Mesenchymal stem cell (in vitro differentiated cells and primary cell): ENCODE measurements around the gene STUM.
A peak's percentile ranks its signal among the peaks of the same experiment; 100 is the strongest.

Experiments
- DNase-seq: peaks from one replicate; pipeline ENCODE4 v3.0.0-alpha.2; 2013
- H2AFZ ChIP-seq: one replicate; pipeline ENCODE4 v1.6.1; 2013; ENCODE audit warnings: low read depth, mild to moderate bottlenecking, control low read depth, inconsistent platforms, low read length, moderate library complexity
- H2AK5ac ChIP-seq: 2 replicates; pipeline ENCODE4 v1.6.1; 2013; ENCODE audit warnings: low read length, moderate library complexity, mild to moderate bottlenecking, inconsistent platforms; ENCODE audit not compliant: severe bottlenecking
- H2BK120ac ChIP-seq: one replicate; pipeline ENCODE4 v1.6.1; 2013; ENCODE audit warnings: low read depth, mild to moderate bottlenecking, inconsistent platforms, low read length, moderate library complexity
- H2BK12ac ChIP-seq, 2 experiments: one replicate each; pipeline ENCODE4 v1.6.1; 2013; ENCODE audit warnings: inconsistent platforms in 2 of 2, low read length in 2 of 2, mild to moderate bottlenecking in 2 of 2, moderate library complexity in 2 of 2, control low read depth in 1 of 2
- H2BK15ac ChIP-seq: one replicate; pipeline ENCODE4 v1.6.1; 2013; ENCODE audit warnings: mild to moderate bottlenecking, low read depth, inconsistent platforms; ENCODE audit not compliant: poor library complexity, severe bottlenecking
- H2BK5ac ChIP-seq: 2 replicates; pipeline ENCODE4 v1.6.1; 2013; ENCODE audit warnings: low read depth, mild to moderate bottlenecking, low read length, control low read depth, inconsistent platforms; ENCODE audit not compliant: poor library complexity, severe bottlenecking
- H3K14ac ChIP-seq, 2 experiments: one replicate each; pipeline ENCODE4 v1.6.1; 2013; ENCODE audit warnings: inconsistent platforms in 2 of 2, low read length in 2 of 2, control low read depth in 1 of 2, mild to moderate bottlenecking in 1 of 2, moderate library complexity in 1 of 2
- H3K18ac ChIP-seq, 2 experiments: one replicate each; pipeline ENCODE4 v1.6.1; 2013; ENCODE audit warnings: inconsistent platforms in 2 of 2, low read length in 2 of 2, control low read depth in 1 of 2, low read depth in 1 of 2, mild to moderate bottlenecking in 1 of 2
- H3K23ac ChIP-seq, 2 experiments: one replicate each; pipeline ENCODE4 v1.6.1; 2013; ENCODE audit warnings: inconsistent platforms in 2 of 2, low read length in 2 of 2, mild to moderate bottlenecking in 2 of 2, moderate library complexity in 2 of 2, control low read depth in 1 of 2
- H3K27ac ChIP-seq: 2 replicates; pipeline ENCODE4 v1.5.1; 2013; ENCODE audit warnings: mild to moderate bottlenecking, moderate library complexity, low read length, control low read depth, inconsistent platforms; ENCODE audit not compliant: poor library complexity, severe bottlenecking
- H3K27me3 ChIP-seq, 2 experiments: 2 replicates each; pipeline versions ENCODE4 v1.6.1 to v1.7.0; 2013; ENCODE audit warnings: low read length in 2 of 2, mild to moderate bottlenecking in 2 of 2, moderate library complexity in 2 of 2, control low read depth in 1 of 2, inconsistent platforms in 1 of 2; ENCODE audit not compliant: control insufficient read depth in 1 of 2, insufficient read depth in 1 of 2
- H3K36me3 ChIP-seq, 2 experiments: 2 replicates each; pipeline versions ENCODE4 v1.6.1 to v1.7.0; 2013; ENCODE audit warnings: low read length in 2 of 2, control low read depth in 1 of 2, inconsistent platforms in 1 of 2, low read depth in 1 of 2, mild to moderate bottlenecking in 1 of 2; ENCODE audit not compliant: insufficient read depth in 2 of 2, control insufficient read depth in 1 of 2
- H3K4ac ChIP-seq, 2 experiments: one replicate each; pipeline ENCODE4 v1.6.1; 2013; ENCODE audit warnings: inconsistent platforms in 2 of 2, low read length in 2 of 2, mild to moderate bottlenecking in 2 of 2, moderate library complexity in 2 of 2, control low read depth in 1 of 2, low read depth in 1 of 2
- H3K4me1 ChIP-seq: 2 replicates; pipeline ENCODE4 v1.6.1; 2013; ENCODE audit warnings: low read depth, low read length, control low read depth; ENCODE audit not compliant: control insufficient read depth, insufficient read depth
- H3K4me2 ChIP-seq: 2 replicates; pipeline ENCODE4 v1.6.1; 2013; ENCODE audit warnings: low read length, mild to moderate bottlenecking, inconsistent platforms; ENCODE audit not compliant: poor library complexity, severe bottlenecking
- H3K4me3 ChIP-seq, 2 experiments: 2 replicates each; pipeline versions ENCODE4 v1.5.1 to v1.7.0; 2013; ENCODE audit warnings: low read length in 2 of 2, mild to moderate bottlenecking in 2 of 2, control low read depth in 1 of 2, low read depth in 1 of 2; ENCODE audit not compliant: insufficient read depth in 1 of 2
- H3K79me1 ChIP-seq: replicated peaks from 2 replicates; pipeline ENCODE4 v1.6.1; 2013; ENCODE audit warnings: mild to moderate bottlenecking, control low read depth, low read length, inconsistent platforms; ENCODE audit not compliant: poor library complexity, severe bottlenecking
- H3K9ac ChIP-seq: 2 replicates; pipeline ENCODE4 v1.7.0; 2013; ENCODE audit warnings: mild to moderate bottlenecking, low read length, moderate library complexity
- H3K9me3 ChIP-seq: 2 replicates; pipeline ENCODE4 v1.7.0; 2013; ENCODE audit warnings: mild to moderate bottlenecking, low read length; ENCODE audit not compliant: control insufficient read depth
- H4K8ac ChIP-seq: one replicate; pipeline ENCODE4 v1.6.1; 2013; ENCODE audit warnings: inconsistent platforms, mild to moderate bottlenecking, low read length, moderate library complexity
- H4K91ac ChIP-seq: one replicate; pipeline ENCODE4 v1.6.1; 2013; ENCODE audit warnings: mild to moderate bottlenecking, low read length, inconsistent platforms
- WGBS: methylation state at CpG from one replicate; pipeline ENCODE4 v1.1.7; 2013; ENCODE audit warnings: mixed read lengths; 5-methylcytosine and 5-hydroxymethylcytosine counted together

Gene STUM

DNA sequence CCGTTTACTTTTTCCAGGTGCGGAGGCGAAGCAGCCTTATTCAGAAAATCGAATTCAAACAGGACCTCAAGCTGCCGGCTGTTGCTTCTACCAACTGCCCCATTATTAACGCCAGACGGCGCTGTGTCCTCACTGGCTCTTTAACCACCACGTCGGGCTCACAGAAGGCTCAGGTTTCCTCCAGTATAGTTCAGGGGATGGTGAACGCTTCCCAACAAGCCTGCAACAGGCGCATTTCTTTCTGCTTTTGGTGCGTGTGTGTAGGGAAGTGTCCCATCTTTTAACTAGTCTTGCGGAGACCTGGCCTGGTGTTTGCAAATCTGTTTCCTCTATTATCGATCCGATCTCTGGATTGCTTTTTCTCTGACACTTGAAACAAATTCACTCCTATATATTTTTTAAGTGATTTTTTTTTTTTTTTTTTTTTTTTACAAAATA lies 791 bp upstream of the STUM start:
- peaks cover 45 to 70% of the 10 kb centered on the region in 2 experiments for H3K27me3 ChIP-seq

DNA sequence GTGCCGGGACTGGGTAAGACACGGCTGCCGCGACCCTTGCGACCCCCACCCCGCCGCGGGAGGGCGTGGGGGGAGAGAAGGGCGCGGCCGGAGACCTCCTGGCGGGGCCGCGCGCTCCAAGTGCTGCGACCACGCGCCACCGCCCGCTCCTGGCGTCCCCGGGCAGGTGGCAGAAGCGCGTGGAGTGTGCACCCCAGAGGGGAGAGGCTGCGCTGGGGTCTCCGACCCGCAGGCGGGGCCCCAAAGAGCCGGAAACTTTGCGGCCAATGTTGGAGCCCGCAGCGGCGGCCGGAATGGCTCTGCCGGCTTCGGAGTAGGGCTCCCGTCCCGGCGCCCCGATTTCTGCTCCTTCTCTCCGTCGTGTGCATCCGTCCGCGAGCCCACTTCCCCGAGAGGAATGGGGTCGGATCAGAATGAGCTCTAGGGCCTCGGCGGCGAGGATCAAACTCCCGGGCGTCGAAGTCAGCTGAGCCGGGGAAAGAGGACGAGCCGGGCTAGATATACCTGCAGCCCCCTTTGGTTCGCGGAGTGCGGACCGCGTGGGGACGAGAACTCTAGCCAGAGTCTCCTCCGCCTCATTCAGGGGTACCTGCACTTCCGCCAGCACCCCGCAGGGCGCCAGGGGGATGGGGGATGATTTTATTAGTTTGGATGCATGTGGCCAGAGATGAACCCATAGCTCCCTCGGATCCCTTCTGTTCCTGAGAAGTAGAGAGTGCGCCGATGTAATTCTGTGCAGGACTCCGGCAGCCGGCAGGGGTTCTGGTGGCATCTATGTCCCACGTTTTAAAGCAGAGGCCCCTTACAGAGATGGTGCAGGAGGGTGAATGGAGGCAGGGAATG lies 751 bp downstream of the STUM start:
- no peaks in the 10 kb centered on the region for H3K9me3 ChIP-seq
- peaks cover 20% of the 10 kb centered on the region for H3K4me1 ChIP-seq
- no peak overlapping the region for H3K4ac ChIP-seq
- no peak overlapping the region for H2BK120ac ChIP-seq
- WGBS = 2% methylated on average over 63 of the region's 73 CpGs
- no peak overlapping the region for H3K18ac ChIP-seq
- peak overlapping the region; percentile 37 to 60 for H3K4me3 ChIP-seq
- no peaks in the 10 kb centered on the region for H3K79me1 ChIP-seq
- H2AK5ac ChIP-seq = no peak overlapping the region
- H4K91ac ChIP-seq = no peak overlapping the region
- peak overlapping the region; percentile 60 for H3K4me2 ChIP-seq
- no peak overlapping the region for H3K14ac ChIP-seq
- peak overlapping the region; percentile 31 for H2AFZ ChIP-seq
- no peak overlapping the region for H2BK12ac ChIP-seq
- peak overlapping the region in 1 of 2 experiments; percentile 26 for H3K23ac ChIP-seq
- peaks cover 45 to 83% of the 10 kb centered on the region in 2 experiments for H3K27me3 ChIP-seq
- H3K27ac ChIP-seq = no peak overlapping the region
- DNase-seq = no peak
- no peaks in the 10 kb centered on the region for H3K36me3 ChIP-seq
- no peak overlapping the region for H2BK15ac ChIP-seq
- H4K8ac ChIP-seq = no peak overlapping the region
- H2BK5ac ChIP-seq = no peak overlapping the region
- no peak overlapping the region for H3K9ac ChIP-seq

More for the DNA sequence above, 791 bp upstream of the STUM start:
- Histone ChIP-seq H3K14ac (no peak overlapping the region), H3K23ac (no peak overlapping the region), H2BK15ac (no peak overlapping the region), H4K8ac (no peak overlapping the region), H3K36me3 (no peaks in the 10 kb centered on the region), H3K9me3 (no peaks in the 10 kb centered on the region), H2BK12ac (no peak overlapping the region), H3K9ac (no peak overlapping the region), H2AFZ (no peak overlapping the region), H3K4ac (no peak overlapping the region), H3K4me3 (no peak overlapping the region), H3K18ac (no peak overlapping the region), H2BK120ac (no peak overlapping the region), H4K91ac (no peak overlapping the region), H2BK5ac (no peak overlapping the region), H3K4me1 (peaks cover 22% of the 10 kb centered on the region), H3K79me1 (no peaks in the 10 kb centered on the region), H3K27ac (no peak overlapping the region), H2AK5ac (no peak overlapping the region), H3K4me2 (peak overlapping the region; percentile 52)
- WGBS = 5% methylated on average over 13 of the region's 16 CpGs
- peak; percentile 89 for DNase-seq

DNA sequence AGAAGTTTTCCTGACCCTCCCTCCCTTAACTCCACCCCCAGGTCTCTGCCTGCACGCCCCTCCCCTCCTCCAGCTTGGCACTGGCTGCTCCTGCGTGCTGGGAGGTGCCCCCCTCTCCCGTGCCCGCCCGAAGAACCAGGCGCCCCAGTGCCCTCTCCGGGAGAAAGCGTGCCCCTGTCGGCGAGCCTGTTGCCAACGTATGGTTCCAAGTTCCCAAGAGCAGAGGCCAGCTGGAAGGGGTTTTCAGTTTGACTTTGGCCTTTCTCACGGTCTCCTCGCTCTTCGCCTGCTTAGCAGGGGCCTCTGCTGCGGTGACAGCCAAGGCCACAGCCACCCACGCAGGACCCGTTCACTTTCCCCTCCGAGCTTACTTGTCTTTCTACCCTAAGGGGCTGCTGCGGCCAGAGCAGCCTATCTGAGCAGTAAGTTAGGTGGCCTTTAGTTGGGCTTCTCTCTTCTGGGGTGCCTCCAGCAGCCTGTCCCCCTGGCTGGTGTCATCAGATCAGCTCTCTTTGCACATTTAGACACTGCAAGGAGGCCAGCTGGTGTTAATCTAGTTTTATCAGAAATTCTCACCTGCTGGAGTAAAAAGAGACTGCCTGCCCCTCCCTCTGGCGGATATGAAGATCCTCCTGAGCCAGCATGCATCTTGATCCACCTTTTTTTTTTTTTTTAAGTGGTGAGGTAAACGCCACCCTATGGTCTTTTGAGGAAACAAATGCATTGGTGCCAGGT lies 1.5 kb downstream of the STUM start:
- H3K9me3 ChIP-seq = no peaks in the 10 kb centered on the region
- 8% methylated on average over 17 of the region's 21 CpGs for WGBS
- H4K8ac ChIP-seq = no peak overlapping the region
- H3K27me3 ChIP-seq = peaks cover 45 to 85% of the 10 kb centered on the region in 2 experiments
- peak overlapping the region in 1 of 2 experiments; percentile 64 for H3K23ac ChIP-seq
- no peak overlapping the region for H3K27ac ChIP-seq
- H2AFZ ChIP-seq = no peak overlapping the region
- no peak overlapping the region for H2AK5ac ChIP-seq
- no peak overlapping the region for H2BK120ac ChIP-seq
- no peaks in the 10 kb centered on the region for H3K36me3 ChIP-seq
- H3K14ac ChIP-seq = no peak overlapping the region
- H3K4me1 ChIP-seq = peaks cover 20% of the 10 kb centered on the region
- peak overlapping the region in 1 of 2 experiments; percentile 60 for H3K4me3 ChIP-seq
- H2BK12ac ChIP-seq = no peak overlapping the region
- H3K4me2 ChIP-seq = peak overlapping the region; percentile 7
- no peak overlapping the region for H3K4ac ChIP-seq
- no peak overlapping the region for H4K91ac ChIP-seq
- DNase-seq = peak; percentile 25
- H2BK5ac ChIP-seq = no peak overlapping the region
- no peak overlapping the region for H3K18ac ChIP-seq
- no peaks in the 10 kb centered on the region for H3K79me1 ChIP-seq
- H2BK15ac ChIP-seq = no peak overlapping the region
- no peak overlapping the region for H3K9ac ChIP-seq

DNA sequence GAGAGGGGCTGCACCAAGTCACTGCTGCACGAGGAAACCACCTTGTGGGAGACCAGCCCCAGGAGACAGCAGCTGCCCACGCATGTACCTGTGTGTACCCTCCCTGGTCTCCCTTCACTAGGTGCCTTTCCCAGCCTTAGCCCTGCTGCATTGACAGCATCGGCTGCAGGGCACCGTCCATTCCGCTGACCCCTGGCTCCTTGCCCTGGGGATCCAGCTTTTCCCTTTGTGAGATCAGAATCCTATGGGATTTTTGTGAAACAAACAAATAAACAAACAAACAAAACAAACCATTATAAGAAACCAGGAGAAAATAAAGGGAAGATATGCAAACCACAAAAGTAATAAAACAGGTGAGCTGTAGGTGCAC lies 2.1 kb downstream of the STUM start:
- no peak overlapping the region for H4K8ac ChIP-seq
- no peak for DNase-seq
- no peak overlapping the region for H3K23ac ChIP-seq
- no peak overlapping the region for H2BK12ac ChIP-seq
- H2AFZ ChIP-seq = no peak overlapping the region
- H2BK120ac ChIP-seq = no peak overlapping the region
- H3K18ac ChIP-seq = no peak overlapping the region
- H3K27ac ChIP-seq = no peak overlapping the region
- H3K4me3 ChIP-seq = no peak overlapping the region
- 68% methylated on average over 5 of the region's 5 CpGs for WGBS
- no peak overlapping the region for H4K91ac ChIP-seq
- no peak overlapping the region for H3K4ac ChIP-seq
- no peak overlapping the region for H3K14ac ChIP-seq
- peaks cover 43 to 83% of the 10 kb centered on the region in 2 experiments for H3K27me3 ChIP-seq
- H2BK15ac ChIP-seq = no peak overlapping the region
- no peak overlapping the region for H3K9ac ChIP-seq
- H2BK5ac ChIP-seq = no peak overlapping the region
- H3K9me3 ChIP-seq = no peaks in the 10 kb centered on the region
- no peaks in the 10 kb centered on the region for H3K36me3 ChIP-seq
- H3K79me1 ChIP-seq = no peaks in the 10 kb centered on the region
- H3K4me2 ChIP-seq = no peak overlapping the region
- H2AK5ac ChIP-seq = no peak overlapping the region
- H3K4me1 ChIP-seq = peaks cover 20% of the 10 kb centered on the region
